SJCRH30 (cell line): Measurements from ENCODE around the gene GAS7. TPM values are rescaled to one million over a fixed set of nuclear protein-coding genes. Genes with fewer than 3 reads are reported as not detected.

Experiments used
- DNase-seq, 2 experiments: peaks; one replicate each; pipeline ENCODE4 v3.0.0-alpha.2; 2015 to 2020
- H3K27ac ChIP-seq: fragments of 250-450 bp; sonication (Bioruptor Pico); 2 replicates; pipeline ENCODE4 v1.5.1; 2020; ENCODE audit warnings: mild to moderate bottlenecking, moderate library complexity
- H3K27me3 ChIP-seq: fragments of 250-450 bp; sonication (Bioruptor Pico); 2 replicates; pipeline ENCODE4 v1.5.1; 2020; ENCODE audit warnings: mild to moderate bottlenecking, moderate library complexity
- H3K36me3 ChIP-seq: fragments of 250-450 bp; sonication (Bioruptor Pico); 2 replicates; pipeline ENCODE4 v1.5.1; 2020; ENCODE audit warnings: mild to moderate bottlenecking, moderate library complexity
- H3K4me1 ChIP-seq: fragments of 250-450 bp; sonication (Bioruptor Pico); 2 replicates; pipeline ENCODE4 v1.5.1; 2020; ENCODE audit warnings: mild to moderate bottlenecking, moderate library complexity
- H3K4me3 ChIP-seq: fragments of 250-450 bp; sonication (Bioruptor Pico); 2 replicates; pipeline ENCODE4 v1.5.1; 2020; ENCODE audit warnings: mild to moderate bottlenecking, moderate library complexity
- H3K9me3 ChIP-seq: fragments of 250-450 bp; sonication (Bioruptor Pico); replicated peaks from 2 replicates; pipeline ENCODE4 v1.5.1; 2020; ENCODE audit warnings: mild to moderate bottlenecking, moderate library complexity
- total RNA-seq: library from RNA; depleted of rRNA; stranded (reverse); fragments of >200 nt; shearing (Covaris generic); gene quantifications from 2 replicates; pipeline ENCODE4 v1.2.3, GENCODE V29; 2014

Gene GAS7
- total RNA-seq, 1 experiment from 2014 or later: 0.91 TPM

DNA sequence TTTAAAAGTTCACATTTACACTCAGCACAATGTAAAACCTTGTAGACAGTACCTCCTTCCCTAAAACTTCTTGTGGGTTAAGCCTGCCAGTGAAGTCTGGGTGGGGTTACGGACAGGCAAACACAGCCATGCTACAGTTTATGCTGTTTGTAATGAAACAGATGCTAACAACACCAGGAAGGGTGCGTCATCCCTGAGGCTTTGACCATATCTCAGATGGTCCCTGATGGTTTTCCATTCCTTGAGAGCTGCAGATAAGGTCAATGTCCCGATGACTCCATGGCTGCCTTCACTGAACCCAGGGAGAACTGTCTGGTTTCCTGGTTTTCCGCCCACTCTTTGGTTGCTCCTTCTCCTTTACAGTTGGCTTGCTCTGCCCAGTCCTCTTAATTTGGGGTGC lies 29.1 kb downstream of the GAS7 start:
- no peak overlapping the region for H3K4me3 ChIP-seq
- no peaks in the 10 kb centered on the region for H3K4me1 ChIP-seq
- DNase-seq: no peak
- H3K27ac ChIP-seq: no peak overlapping the region
- no peaks in the 10 kb centered on the region for H3K36me3 ChIP-seq
- H3K9me3 ChIP-seq: no peaks in the 10 kb centered on the region
- no peaks in the 10 kb centered on the region for H3K27me3 ChIP-seq

DNA sequence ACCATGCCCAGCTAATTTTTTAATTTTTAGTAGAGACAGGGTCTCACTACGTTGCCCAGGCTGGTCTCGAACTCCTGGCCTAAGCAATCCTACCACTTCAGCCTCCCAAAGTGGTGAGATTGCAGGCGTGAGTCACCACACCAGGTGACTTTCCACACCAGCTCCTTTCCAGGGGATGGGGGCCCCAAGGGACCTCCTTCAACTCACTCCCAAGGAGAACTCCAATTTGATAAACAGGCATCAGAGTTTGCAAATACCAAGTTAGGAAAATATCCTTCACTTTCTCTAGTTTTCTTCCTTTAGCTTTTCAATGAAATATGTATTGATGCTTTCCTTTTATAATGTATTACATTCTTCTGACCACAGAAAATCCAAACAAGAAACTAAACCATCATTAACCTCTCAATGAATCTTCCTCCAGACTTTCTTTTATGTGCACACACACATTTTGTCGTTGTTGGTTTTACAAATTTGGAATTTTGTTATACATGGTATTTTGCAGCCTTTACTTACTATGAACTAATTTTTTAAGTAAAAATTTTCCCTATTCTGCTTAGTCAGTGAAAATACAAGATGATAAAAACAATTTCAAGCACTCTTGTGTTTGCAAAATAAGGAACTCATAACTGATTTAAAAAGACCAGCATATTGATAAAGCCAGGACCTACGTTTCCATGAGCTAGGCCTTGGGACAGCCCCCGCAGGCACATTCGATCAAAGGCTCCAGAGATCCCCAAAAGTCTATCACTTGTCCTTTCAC lies 32.0 kb downstream of the GAS7 start:
- Histone ChIP-seq H3K36me3 (no peaks in the 10 kb centered on the region), H3K4me3 (no peak overlapping the region), H3K27ac (no peak overlapping the region), H3K27me3 (no peaks in the 10 kb centered on the region), H3K9me3 (no peaks in the 10 kb centered on the region), H3K4me1 (no peaks in the 10 kb centered on the region)
- DNase-seq: no peak

DNA sequence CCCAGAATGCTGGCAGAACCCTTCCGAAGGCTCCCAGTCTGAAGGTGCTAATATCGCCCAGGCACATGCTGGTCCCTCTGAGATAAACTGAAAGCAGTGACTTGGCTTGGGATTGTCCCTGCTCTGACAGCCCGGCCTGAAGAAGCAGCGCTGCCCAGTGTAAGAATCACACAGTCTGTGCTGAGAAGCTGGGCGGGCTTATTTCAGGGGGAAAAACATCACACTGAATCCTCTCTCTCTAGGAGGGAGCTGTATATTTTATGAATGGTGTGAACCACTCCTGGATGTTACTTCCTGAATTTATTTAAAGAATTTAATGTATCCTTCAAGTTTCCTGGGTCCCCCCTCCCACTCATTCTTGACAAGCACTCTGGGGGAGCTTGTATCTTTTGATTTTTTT lies 36.3 kb downstream of the GAS7 start:
- Histone ChIP-seq H3K4me1 (no peaks in the 10 kb centered on the region), H3K9me3 (no peaks in the 10 kb centered on the region), H3K36me3 (no peaks in the 10 kb centered on the region), H3K27me3 (no peaks in the 10 kb centered on the region), H3K27ac (no peak overlapping the region), H3K4me3 (no peak overlapping the region)
- no peak for DNase-seq

GRCh38 chr17:10161386-10161785 lies 37.0 kb downstream of the GAS7 start:
- Histone ChIP-seq H3K36me3 (no peaks in the 10 kb centered on the region), H3K4me1 (no peaks in the 10 kb centered on the region), H3K4me3 (no peak overlapping the region), H3K27ac (no peak overlapping the region), H3K9me3 (no peaks in the 10 kb centered on the region), H3K27me3 (no peaks in the 10 kb centered on the region)
- DNase-seq: no peak

DNA sequence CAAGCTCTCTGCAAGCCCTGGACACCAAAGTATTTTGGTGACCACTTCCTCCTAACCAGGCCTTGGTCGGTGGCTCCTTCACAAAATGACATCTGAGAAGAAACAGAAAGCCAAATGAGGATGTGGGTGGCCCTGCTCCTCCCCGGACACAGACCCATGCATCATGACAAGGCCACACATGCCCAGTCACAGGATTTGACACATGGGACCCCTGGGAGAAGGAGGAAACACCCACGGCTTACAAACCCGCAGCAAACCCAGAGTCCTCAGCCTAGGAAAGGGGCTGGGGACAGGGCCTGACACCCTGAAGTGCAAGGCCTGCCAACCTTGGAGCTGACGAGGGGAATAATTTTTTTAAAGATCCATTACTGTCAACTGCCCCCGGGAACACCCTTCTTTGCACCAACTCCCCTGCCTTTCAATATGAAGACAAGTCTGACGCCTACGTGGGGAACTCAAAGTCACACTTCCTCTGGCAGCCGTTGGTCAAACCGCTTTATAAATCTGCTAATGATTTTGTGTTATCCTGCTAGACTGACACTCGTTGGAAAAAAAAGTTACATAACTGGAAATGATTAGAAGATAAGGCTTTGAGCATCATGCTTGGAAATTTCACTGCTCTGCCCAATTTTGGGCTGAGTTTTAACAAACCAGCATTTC lies 41.3 kb downstream of the GAS7 start:
- no peak overlapping the region for H3K27ac ChIP-seq
- H3K27me3 ChIP-seq: no peaks in the 10 kb centered on the region
- H3K36me3 ChIP-seq: no peaks in the 10 kb centered on the region
- DNase-seq: no peak
- no peaks in the 10 kb centered on the region for H3K9me3 ChIP-seq
- no peak overlapping the region for H3K4me3 ChIP-seq
- no peaks in the 10 kb centered on the region for H3K4me1 ChIP-seq

GRCh38 chr17:10156599-10156947 lies 41.8 kb downstream of the GAS7 start:
- H3K27ac ChIP-seq: no peak overlapping the region
- DNase-seq: no peak
- no peaks in the 10 kb centered on the region for H3K9me3 ChIP-seq
- H3K4me3 ChIP-seq: no peak overlapping the region
- H3K27me3 ChIP-seq: no peaks in the 10 kb centered on the region
- no peaks in the 10 kb centered on the region for H3K36me3 ChIP-seq
- H3K4me1 ChIP-seq: no peaks in the 10 kb centered on the region

GRCh38 chr17:10156077-10156435 lies 42.4 kb downstream of the GAS7 start:
- Histone ChIP-seq H3K27ac (no peak overlapping the region), H3K4me1 (no peaks in the 10 kb centered on the region), H3K4me3 (no peak overlapping the region), H3K9me3 (no peaks in the 10 kb centered on the region), H3K27me3 (no peaks in the 10 kb centered on the region), H3K36me3 (no peaks in the 10 kb centered on the region)
- DNase-seq: no peak

GRCh38 chr17:10155371-10156076 lies 42.9 kb downstream of the GAS7 start:
- DNase-seq: no peak

DNA sequence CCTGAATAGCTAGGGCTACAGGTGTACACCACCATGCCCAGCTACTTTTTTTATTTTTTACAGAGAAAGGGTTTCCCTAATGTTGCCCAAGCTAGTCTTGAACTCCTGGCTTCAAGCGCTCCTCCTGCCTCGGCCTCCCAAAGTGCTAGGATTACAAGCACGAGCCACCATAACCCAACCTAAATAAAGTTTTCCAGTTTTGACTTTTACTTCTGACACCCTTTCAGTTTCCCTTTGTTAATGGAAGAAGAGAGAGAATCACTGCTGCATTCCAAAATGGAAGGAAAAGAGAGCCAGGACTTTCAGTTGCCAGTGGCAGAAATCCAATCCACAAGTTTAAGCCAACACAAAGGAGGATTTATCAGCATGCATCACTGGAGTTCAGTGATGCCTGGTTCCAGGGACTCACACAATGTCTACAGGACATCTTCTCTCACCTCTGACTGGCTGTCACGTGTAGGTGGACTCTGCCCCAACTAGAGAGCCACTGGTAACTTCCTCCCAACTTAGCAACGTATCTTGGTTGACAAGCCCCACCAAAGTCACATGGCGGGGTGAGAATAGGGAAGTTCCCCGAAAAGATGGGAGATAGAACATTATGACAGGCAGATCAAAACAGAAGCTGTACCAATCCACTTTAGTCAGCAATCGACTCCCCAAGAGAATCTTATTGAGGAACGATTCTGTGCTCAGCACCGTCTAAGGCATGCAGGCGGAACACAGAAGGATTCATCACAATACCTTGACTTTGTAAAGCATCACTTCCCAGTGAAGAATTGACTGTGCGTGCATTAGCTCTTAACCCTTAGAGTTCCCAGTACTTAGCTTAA lies 46.5 kb downstream of the GAS7 start:
- no peaks in the 10 kb centered on the region for H3K36me3 ChIP-seq
- H3K4me1 ChIP-seq: no peaks in the 10 kb centered on the region
- DNase-seq: no peak
- H3K27ac ChIP-seq: no peak overlapping the region
- H3K4me3 ChIP-seq: no peak overlapping the region
- H3K27me3 ChIP-seq: no peaks in the 10 kb centered on the region
- no peaks in the 10 kb centered on the region for H3K9me3 ChIP-seq

More at GRCh38 chr17:10155371-10156076, 42.9 kb downstream of the GAS7 start:
- Histone ChIP-seq H3K9me3 (no peaks in the 10 kb centered on the region), H3K4me3 (no peak overlapping the region), H3K27ac (no peak overlapping the region), H3K36me3 (no peaks in the 10 kb centered on the region), H3K27me3 (no peaks in the 10 kb centered on the region), H3K4me1 (no peaks in the 10 kb centered on the region)

DNA sequence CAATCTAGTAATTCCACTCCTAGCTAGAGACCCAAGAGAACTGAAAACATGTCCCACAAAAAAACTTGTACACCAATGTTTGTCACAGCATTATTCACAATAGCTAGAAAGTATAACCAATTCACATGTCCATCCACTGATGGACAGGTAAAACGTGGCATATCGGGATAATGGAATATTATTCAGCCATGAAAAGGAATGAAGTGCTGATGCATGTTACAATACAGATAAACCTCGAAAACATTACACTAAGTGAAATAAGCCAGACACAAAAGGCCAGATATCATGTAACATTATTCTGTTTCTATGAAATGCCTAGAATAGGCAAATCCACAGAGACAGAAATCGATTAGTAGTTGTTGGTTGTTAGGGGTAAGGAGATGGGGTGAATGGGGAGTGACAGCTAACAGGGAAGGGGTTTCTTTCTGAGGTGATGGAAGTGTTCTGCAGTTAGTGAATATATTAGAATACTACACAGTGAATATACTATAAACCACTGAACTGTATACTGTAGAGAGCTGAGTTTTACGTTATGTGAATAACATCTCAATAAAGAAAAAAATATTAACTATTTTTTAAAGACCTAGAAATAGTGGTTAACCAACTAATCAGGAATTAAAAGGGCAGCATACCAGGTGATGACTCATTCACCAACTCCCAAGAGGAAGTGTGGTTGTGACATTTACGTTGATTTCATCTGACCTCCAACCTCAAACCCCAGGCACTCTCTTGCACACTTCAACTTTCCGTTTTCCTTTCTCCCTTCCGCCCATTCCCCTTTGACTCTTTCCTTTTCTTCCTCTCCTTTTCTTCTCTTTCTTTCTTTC lies 48.6 kb downstream of the GAS7 start:
- Histone ChIP-seq H3K36me3 (no peaks in the 10 kb centered on the region), H3K27ac (no peak overlapping the region), H3K9me3 (no peaks in the 10 kb centered on the region), H3K27me3 (no peaks in the 10 kb centered on the region), H3K4me1 (no peaks in the 10 kb centered on the region), H3K4me3 (no peak overlapping the region)
- no peak for DNase-seq

DNA sequence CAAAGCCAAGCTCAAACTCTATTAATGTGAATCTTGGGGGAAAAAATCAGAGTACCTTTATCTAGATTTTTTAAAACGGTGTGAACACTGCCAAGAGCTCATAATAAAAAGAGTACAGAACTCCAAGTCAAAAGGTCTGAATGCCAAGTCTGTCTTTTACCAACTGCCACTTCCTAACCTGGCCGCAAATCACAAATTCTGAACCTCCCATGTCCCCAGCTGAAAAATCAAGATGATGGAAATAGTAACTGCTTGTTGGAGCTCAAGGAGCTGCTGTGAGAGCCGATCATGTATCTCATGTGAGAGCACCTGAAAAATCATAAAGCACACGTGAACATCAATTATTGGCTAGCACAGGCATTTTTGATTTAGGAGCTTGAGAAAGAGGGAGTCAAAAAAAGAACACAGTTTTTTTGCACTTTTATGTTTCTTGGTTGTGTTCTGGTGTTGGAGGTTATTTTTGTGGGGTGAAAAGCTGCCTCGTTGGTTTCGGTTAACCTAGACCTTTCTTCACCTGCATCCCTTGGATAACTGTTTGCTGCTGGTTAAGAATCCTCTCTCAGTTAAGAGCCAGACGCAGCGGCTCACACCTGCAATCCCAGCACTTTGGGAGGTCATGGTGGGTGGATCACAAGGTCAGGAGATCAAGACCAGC lies 50.5 kb downstream of the GAS7 start:
- no peaks in the 10 kb centered on the region for H3K36me3 ChIP-seq
- no peaks in the 10 kb centered on the region for H3K4me1 ChIP-seq
- no peak overlapping the region for H3K4me3 ChIP-seq
- no peak overlapping the region for H3K27ac ChIP-seq
- no peaks in the 10 kb centered on the region for H3K27me3 ChIP-seq
- H3K9me3 ChIP-seq: no peaks in the 10 kb centered on the region
- DNase-seq: no peak

DNA sequence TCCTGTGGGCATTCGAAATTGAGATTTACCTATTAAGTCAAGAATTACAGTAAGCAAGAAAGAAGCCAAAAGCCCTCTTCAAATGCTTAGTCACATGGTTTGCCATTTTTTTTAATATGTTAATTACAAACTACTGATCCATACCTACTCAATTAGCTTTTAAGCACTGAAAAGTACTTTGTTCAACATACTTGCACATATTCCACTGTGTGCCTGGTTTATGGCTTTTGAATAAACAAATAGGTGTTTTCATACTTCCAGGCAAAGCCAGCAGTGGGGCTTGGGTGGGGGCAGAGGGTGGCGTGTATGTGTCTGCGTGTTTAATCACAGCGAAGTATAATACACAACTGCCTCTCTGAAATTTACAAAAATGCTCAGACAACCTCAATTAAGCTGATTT lies 51.4 kb downstream of the GAS7 start:
- no peaks in the 10 kb centered on the region for H3K4me1 ChIP-seq
- no peaks in the 10 kb centered on the region for H3K9me3 ChIP-seq
- no peak overlapping the region for H3K27ac ChIP-seq
- no peaks in the 10 kb centered on the region for H3K27me3 ChIP-seq
- DNase-seq: no peak
- no peaks in the 10 kb centered on the region for H3K36me3 ChIP-seq
- H3K4me3 ChIP-seq: no peak overlapping the region

DNA sequence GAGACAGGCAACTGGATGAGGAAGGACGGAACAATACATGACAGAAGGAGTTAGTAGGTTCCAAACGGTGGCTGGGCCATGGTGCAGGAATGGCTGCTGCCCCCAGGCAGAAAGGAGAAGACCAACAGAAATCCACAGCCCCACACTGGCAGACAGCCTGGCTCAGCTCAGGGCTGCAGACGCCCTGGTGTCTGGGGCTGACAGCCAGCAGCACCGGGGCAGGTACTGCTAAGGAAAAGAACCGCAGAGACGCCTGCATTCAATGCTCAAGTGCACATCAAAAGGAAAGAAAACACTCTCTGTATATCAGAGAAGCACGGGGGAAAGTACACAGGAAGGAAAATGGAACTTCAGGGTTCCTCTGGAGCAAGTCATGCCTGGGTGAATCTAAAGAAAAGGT lies 53.4 kb downstream of the GAS7 start:
- Histone ChIP-seq H3K9me3 (no peaks in the 10 kb centered on the region), H3K27ac (no peak overlapping the region), H3K36me3 (no peaks in the 10 kb centered on the region), H3K4me3 (no peak overlapping the region), H3K4me1 (no peaks in the 10 kb centered on the region), H3K27me3 (no peaks in the 10 kb centered on the region)
- no peak for DNase-seq

DNA sequence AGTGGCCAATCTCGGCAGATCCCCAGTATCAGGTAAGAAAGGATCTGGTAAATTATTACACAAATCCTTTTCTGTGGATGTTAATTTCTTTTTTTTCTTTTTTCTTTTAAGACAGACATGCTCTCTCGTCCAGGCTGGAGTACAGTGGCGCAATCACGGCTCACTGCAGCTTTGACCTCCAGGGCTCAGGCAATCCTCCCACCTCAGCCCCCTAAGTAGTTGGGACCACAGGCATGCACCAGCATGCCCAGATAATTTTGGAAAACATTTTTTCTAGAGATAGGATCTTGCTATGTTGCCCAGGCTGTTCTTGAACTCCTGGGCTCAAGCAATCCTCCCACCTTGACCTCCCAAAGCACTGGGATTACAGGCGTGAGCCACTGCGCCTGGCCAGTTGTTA lies 54.0 kb downstream of the GAS7 start:
- no peaks in the 10 kb centered on the region for H3K36me3 ChIP-seq
- no peak overlapping the region for H3K27ac ChIP-seq
- no peaks in the 10 kb centered on the region for H3K9me3 ChIP-seq
- no peak for DNase-seq
- no peak overlapping the region for H3K4me3 ChIP-seq
- H3K4me1 ChIP-seq: no peaks in the 10 kb centered on the region
- no peaks in the 10 kb centered on the region for H3K27me3 ChIP-seq
